MM.1S (cell line): ENCODE results near the gene STK31.

Experiments
- CTCF ChIP-seq: fragments of 300-600 bp; sonication (generic); IDR thresholded peaks from 2 replicates; pipeline ENCODE4 v1.5.1; 2016; ENCODE audit warnings: antibody characterized with exemption, low read length, mixed read lengths
- EZH2 ChIP-seq: fragments of 300-600 bp; sonication (generic); optimal IDR thresholded peaks from 2 replicates; pipeline ENCODE3; 2017; ENCODE audit warnings: low read depth, mild to moderate bottlenecking, antibody characterized with exemption, low read length, mixed read lengths
- EZH2phosphoT487 ChIP-seq: fragments of 300-600 bp; sonication (generic); IDR thresholded peaks from 2 replicates; pipeline ENCODE4 v1.6.1; 2018; ENCODE audit warnings: antibody characterized with exemption, low read length

DNA sequence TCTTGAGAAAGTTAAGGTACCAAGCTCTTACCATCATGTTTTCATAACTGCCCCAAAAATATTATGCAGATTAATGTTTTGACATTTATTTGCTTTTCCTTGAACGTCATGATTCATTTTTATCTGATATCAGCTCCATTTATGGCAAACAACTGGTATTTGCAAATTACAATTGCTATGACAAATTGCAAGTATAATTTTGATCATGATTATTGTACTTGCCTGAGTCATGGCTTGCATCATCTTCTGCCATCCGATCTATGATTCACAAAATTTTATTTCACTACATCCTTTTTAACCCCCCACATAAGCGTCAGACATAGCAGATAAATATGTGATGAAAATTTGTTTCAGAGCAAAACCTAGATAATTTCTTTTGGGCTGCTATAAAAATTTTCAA is 155.0 kb downstream of the STK31 start:
- TF ChIP-seq CTCF, result no peak
- no peak for TF ChIP-seq EZH2
- TF ChIP-seq EZH2phosphoT487, result no peak
